Activated T-helper 2 cell treated with anti-CD3 and anti-CD28 coated beads, Interferon-gamma antibody, Interleukin-2, Interleukin-4, amounts not matched to agents 10 μg/mL and 5 μg/mL and 100 μg/mL, durations not matched to agents 14 hours and 24 hours and 36 hours (primary cell): Measurements from ENCODE around the gene SNED1. TPM values are rescaled to one million over a fixed set of nuclear protein-coding genes. Genes with fewer than 3 reads are reported as not detected.

ENCODE experiments used
- DNase-seq: peaks from one replicate; pipeline ENCODE4 v3.0.0; 2021; ENCODE audit warnings: low spot score
- H3K27ac Mint-ChIP-seq: one replicate; pipeline ENCODE4 v1.8.0; 2021; ENCODE audit warnings: mixed read lengths
- H3K27me3 Mint-ChIP-seq: one replicate; pipeline ENCODE4 v1.8.0; 2021; ENCODE audit warnings: low read depth, mixed read lengths
- H3K36me3 Mint-ChIP-seq: one replicate; pipeline ENCODE4 v1.8.0; 2021; ENCODE audit warnings: low read depth, mixed read lengths
- H3K4me1 Mint-ChIP-seq: one replicate; pipeline ENCODE4 v1.8.0; 2021; ENCODE audit warnings: low read depth, mixed read lengths
- H3K4me3 Mint-ChIP-seq: one replicate; pipeline ENCODE4 v1.8.0; 2021; ENCODE audit warnings: low read depth, mild to moderate bottlenecking, moderate library complexity, mixed read lengths
- H3K9me3 Mint-ChIP-seq: one replicate; pipeline ENCODE4 v1.8.0; 2021; ENCODE audit warnings: mixed read lengths
- intact Hi-C: fragments of 100-400 bp; cut with micrococcal nuclease; formaldehyde crosslinking; loops from one replicate; pipeline ENCODE4 v1.15.1; 2023
- total RNA-seq: library from RNA; stranded (reverse); gene quantifications from 2 replicates; pipeline ENCODE4 v1.2.3, GENCODE V29; 2022

SNED1 gene
- total RNA-seq, 1 donor from 2014 or later: 1.5 TPM

DNA sequence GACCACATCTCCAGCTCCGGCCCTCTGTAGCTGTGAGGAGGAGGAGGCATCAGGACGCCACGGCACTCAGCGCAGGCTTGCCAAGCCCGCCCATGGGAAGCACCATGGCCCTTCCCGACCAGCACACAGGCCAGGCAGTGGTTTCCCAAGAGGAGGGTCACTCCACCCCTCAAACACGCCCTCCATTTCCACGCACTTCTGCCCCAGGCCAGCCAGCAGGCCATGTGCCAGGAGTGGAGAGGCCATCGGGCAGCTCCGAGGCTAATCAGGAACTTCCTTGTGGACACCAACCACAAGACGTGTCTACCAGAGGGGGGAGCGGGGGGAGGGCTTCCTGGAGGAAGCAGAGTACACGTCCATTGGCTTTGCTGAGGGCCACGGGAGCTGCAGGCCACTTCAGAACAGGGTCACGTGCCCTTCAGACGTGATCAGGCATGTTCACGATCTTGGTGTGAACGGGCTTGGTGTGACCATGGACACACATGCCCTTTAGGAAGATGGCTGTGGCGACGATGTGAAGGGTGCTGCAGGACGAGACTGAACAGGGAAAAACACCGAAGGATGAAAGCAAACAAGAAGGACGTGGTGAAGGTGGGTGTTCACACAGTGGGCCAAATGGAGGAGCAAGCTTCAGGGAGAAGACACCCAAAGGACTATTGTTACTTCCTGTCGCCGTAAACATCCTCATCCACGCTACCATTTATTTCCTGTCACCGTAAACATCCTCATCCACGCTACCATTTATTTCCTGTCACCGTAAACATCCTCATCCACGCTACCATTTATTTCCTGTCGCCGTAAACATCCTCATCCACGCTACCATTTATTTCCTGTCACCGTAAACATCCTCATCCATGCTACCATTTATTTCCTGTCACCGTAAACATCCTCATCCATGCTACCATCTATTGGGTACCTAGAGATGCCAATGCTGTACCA, 110.1 kb downstream of the SNED1 start:
- Mint-ChIP-seq H3K27me3 (no peaks in the 10 kb centered on the region), H3K4me3 (peak overlapping the region; percentile 53), H3K27ac (peak overlapping the region; percentile 90), H3K4me1 (peaks cover 20% of the 10 kb centered on the region), H3K36me3 (peaks cover 27% of the 10 kb centered on the region), H3K9me3 (no peaks in the 10 kb centered on the region)
- no peak for DNase-seq
- intact Hi-C loops: no loop called here

DNA sequence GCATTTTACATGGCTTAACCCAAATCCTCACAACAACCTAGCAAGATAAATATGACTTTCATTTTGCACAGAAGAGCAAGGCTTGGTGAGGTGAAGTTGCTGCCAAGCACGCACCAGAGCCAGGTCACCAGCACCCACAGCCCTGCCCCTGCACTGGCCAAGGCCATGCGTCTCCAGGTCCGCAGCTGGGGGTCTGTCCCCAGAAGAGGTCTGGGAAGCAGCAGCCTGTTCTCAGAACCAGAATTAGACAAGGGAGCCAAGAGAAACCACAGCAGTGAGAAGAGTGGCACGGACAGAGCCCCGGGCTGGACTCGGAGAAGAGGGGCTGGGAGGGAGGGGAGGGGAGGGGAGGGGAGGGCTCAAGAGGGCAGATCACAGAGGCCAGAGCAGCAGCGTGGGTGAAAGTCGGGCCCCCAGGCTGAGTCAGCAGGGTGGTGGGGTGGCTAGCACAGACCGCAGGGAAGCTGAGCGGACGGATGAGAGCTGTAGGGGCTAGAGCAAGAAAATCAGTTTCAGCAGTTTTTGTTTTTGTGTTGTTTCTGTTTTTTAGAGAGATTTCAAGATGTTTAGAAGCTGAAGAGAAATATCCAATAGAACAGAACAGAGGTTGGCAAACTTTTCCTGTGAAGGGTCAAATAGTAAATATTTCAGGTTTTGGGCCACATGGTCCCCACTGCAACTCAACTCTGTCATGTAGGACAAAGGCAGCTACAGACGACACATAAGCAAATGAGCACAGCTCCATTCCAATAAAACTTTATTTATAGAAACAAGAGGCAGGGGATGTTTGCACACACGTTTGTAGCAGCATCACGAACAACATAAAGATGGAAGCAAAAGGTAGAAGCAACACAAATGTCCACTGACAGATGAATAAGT, 111.0 kb downstream of the SNED1 start:
- Mint-ChIP-seq H3K4me1 (peaks cover 18% of the 10 kb centered on the region), H3K4me3 (peak overlapping the region; percentile 53), H3K36me3 (peaks cover 32% of the 10 kb centered on the region), H3K9me3 (no peaks in the 10 kb centered on the region), H3K27me3 (no peaks in the 10 kb centered on the region), H3K27ac (peak overlapping the region; percentile 90)
- no peak for DNase-seq
- intact Hi-C loops: no loop called here

DNA sequence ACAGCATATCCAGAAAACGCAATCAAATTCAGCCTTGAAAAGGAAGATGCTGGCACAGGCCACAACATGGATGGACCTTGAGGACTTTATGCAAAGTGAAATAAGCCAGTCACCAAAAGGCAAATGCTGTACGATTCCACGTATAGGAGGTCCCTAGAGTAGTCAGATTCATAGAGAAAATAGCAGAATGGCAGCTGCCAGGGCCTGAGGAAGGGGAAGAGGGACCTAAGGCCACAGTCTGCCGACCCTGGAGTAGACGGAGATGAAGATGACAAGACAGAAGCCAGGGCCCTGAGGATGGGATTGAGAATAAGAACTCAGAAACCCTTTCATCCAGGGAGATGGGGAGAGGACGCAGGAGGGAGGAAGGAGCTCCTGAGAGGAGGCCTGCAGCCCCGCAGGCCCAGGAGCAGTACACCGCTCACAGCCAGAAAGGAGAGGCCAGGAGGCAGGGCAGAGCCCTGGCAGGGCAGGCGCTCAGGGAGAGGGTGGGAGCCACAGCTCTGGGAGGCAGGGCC, 111.7 kb downstream of the SNED1 start:
- Mint-ChIP-seq H3K4me1 (peaks cover 18% of the 10 kb centered on the region), H3K27me3 (no peaks in the 10 kb centered on the region), H3K9me3 (no peaks in the 10 kb centered on the region), H3K27ac (peak overlapping the region; percentile 34), H3K36me3 (peaks cover 38% of the 10 kb centered on the region), H3K4me3 (peak overlapping the region; percentile 16)
- no peak for DNase-seq
- intact Hi-C loops: no loop called here

DNA sequence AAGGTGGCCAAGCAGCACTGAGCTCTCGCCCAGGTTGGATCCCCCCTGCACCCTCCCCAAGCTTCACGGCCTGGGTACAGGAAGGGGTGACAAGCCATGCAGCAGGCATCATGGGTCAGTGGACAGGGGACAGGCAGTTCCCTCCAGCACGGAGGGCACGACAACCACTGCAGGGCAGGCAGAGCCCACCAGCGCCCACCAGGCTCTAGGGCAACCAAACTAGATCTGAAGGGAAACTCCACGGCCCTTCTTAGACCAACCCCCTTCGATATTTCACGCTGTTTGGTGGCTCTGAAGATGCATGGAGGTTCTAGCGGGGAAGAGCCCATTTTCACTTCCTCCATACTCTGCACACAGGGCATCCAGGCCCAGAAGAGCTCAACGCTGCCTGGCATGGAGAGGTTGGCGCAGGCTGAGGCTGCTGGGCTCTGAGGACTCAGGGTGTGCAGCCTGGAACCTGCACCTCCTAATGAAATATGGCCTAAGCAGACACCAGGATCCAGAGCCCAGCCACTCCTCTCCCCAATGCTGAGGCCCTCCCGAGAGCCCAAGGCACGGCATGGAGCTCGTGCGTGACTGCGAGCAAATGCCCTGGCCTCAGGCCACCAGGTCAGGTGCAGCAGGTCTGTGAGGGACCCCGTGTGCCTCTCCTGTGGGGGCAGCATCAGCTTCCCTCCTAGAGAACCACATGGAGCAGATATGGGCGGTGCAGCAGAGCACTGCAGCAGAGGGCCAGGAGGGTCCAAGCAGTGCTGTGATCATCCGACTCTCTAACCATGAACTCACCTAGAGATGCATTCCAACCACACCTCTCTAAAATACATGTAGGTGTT, 112.4 kb downstream of the SNED1 start:
- Mint-ChIP-seq H3K36me3 (peaks cover 41% of the 10 kb centered on the region), H3K4me1 (peaks cover 18% of the 10 kb centered on the region), H3K27me3 (no peaks in the 10 kb centered on the region), H3K9me3 (no peaks in the 10 kb centered on the region), H3K27ac (peak overlapping the region; percentile 49), H3K4me3 (peak overlapping the region; percentile 41)
- intact Hi-C loops: no loop called here
- no peak for DNase-seq

DNA sequence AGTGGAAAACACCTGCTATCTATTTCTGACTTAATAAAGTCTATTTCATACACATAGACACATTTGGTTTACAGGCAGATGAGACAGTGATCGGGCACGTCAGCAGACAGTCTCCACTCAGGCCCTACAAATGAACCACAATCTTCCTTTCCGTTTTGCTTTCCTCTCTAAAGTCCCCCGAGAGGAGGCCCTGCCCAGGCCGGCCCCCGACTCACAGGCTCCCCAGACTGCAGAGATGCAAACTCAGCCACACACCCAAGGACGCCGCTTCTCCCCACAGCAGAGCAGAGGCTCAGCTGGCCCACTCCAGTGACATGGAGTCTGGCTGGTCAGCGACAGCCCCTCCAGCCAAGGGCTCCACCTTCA, 113.0 kb downstream of the SNED1 start:
- H3K36me3 Mint-ChIP-seq: peaks cover 44% of the 10 kb centered on the region
- peak overlapping the region; percentile 49 for H3K27ac Mint-ChIP-seq
- no peaks in the 10 kb centered on the region for H3K9me3 Mint-ChIP-seq
- no peaks in the 10 kb centered on the region for H3K27me3 Mint-ChIP-seq
- H3K4me1 Mint-ChIP-seq: peaks cover 18% of the 10 kb centered on the region
- intact Hi-C loops: no loop called here
- peak overlapping the region; percentile 41 for H3K4me3 Mint-ChIP-seq
- DNase-seq: no peak

DNA sequence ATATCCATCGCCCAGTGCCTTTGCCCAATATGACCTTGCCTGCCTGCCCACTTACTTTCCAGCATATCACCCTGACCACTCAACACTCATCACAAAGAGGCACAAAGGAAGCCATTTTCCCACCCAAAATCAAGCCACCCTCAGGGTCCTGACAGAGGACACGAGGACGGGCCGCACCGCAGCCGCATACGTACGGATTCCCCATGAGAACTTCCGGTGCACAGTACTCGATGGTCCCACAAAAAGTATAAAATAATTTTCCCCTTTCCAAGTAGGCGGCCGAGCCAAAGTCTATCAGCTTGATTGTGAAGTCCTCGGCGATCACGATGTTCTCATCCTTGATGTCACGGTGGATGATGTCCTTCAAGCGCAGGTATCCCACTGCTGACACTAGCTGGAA, 113.6 kb downstream of the SNED1 start:
- H3K4me1 Mint-ChIP-seq: peaks cover 18% of the 10 kb centered on the region
- peaks cover 42% of the 10 kb centered on the region for H3K36me3 Mint-ChIP-seq
- intact Hi-C loops: no loop called here

DNA sequence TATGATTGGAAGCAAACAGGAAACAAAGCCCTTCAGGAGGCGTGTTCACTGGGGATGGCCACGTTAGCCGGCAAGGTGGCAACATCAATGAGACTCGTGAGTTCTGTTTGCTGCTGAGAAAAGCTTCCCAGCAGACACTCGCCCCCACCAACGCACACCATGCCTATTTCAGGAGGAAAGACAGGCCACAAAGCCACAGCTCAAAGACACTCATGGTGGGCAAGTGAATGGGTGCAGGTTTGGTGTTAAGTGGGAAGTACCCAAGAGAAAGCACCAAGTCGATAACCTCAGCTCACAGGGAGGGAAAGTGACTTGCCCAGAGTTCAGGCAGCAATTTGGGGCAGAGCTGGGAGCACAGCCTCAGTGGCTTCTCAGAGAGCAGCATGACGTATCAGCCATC, 114.2 kb downstream of the SNED1 start:
- intact Hi-C loops: no loop called here
- Mint-ChIP-seq H3K27ac (peak overlapping the region; percentile 40), H3K9me3 (no peaks in the 10 kb centered on the region), H3K27me3 (no peaks in the 10 kb centered on the region), H3K4me1 (peaks cover 18% of the 10 kb centered on the region), H3K36me3 (peaks cover 39% of the 10 kb centered on the region), H3K4me3 (no peak overlapping the region)
- no peak for DNase-seq

More for the DNA sequence above, 113.6 kb downstream of the SNED1 start:
- peak overlapping the region; percentile 46 for H3K27ac Mint-ChIP-seq
- no peak for DNase-seq
- peak overlapping the region; percentile 43 for H3K4me3 Mint-ChIP-seq
- H3K27me3 Mint-ChIP-seq: no peaks in the 10 kb centered on the region
- no peaks in the 10 kb centered on the region for H3K9me3 Mint-ChIP-seq

DNA sequence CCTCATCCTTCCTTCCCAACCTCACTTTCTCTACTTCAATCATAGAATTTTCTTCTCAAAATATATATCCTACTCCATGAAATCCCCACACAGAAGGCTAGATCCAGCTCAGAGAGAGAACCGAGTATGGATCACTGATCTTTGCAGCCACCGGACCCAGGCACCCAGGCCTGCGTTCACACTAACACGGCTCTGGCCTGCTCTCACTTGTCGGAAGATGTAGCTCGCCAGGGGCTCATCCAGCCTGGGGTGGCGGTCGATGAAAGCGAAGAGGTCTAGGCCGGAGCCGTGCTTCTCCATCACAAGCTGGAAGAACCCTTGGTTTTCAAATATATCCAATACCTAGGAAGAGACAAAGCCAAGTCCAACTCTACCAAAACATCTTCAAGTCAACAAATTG, 116.4 kb downstream of the SNED1 start:
- no peaks in the 10 kb centered on the region for H3K27me3 Mint-ChIP-seq
- H3K4me1 Mint-ChIP-seq: peaks cover 9% of the 10 kb centered on the region
- no peak overlapping the region for H3K27ac Mint-ChIP-seq
- peaks cover 34% of the 10 kb centered on the region for H3K36me3 Mint-ChIP-seq
- intact Hi-C loops: no loop called here
- no peak for DNase-seq
- no peak overlapping the region for H3K4me3 Mint-ChIP-seq
- H3K9me3 Mint-ChIP-seq: no peaks in the 10 kb centered on the region

DNA sequence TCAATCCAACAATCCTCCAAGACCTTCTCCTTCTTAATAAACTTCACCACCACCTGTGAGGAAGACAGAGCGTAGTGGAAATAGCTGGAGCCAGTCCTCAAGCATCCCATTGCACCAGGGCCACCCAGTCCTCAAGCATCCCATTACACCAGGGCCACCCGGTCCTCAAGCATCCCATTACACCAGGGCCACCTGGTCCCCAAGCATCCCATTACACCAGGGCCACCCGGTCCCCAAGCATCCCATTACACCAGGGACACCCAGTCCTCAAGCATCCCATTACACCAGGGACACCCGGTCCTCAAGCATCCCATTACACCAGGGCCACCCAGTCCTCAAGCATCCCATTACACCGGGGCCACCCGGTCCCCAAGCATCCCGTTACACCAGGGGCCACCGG, 116.9 kb downstream of the SNED1 start:
- peaks cover 36% of the 10 kb centered on the region for H3K36me3 Mint-ChIP-seq
- H3K9me3 Mint-ChIP-seq: no peaks in the 10 kb centered on the region
- no peak overlapping the region for H3K4me3 Mint-ChIP-seq

DNA sequence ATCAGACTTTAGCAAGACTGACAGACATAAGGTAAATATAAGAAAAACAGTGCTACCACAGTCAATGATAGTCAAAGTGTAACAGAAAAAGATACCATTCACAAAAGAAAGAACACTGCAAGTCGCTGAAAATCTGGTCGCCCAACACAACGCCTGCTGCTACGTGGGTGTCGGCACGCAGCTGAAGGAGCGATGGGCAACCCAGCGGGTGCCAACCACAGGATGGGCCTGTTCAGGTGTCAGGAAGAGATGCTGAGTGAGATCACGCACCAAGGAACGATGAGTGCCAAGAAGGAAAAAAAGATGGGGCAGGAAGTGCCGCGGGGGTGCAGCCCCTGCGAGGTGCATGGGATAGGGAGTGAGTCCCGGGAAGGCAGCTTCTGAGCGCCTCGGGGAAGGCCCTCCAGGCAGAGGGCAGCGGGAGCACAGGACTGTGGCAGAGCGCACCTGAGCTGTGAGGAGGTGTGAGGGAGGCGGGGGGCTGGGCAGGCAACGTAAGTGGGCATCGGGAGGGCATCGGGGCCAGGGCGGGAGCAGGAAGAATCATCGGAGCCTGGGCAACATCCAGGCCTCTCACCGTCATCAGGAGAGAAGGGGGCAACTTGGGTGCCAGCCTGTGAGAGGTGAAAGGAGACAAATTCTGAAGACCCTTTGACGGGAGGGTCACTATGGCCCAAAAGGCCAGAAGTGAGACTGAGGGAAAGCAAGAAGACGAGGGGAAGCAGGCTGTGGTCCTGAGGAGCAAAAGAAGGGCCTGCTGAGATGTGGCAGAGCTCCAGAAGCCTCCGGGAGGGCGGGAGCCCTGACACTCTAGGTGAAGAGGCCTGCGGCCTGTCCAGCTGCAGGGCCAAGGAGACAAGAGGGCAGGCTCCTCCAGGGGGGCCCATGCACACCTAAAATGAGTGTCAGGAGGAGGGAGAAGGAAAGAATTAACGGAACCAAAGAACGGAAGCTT, 118.5 kb downstream of the SNED1 start:
- no peak for DNase-seq
- no peaks in the 10 kb centered on the region for H3K27me3 Mint-ChIP-seq
- peaks cover 2% of the 10 kb centered on the region for H3K4me1 Mint-ChIP-seq
- no peaks in the 10 kb centered on the region for H3K9me3 Mint-ChIP-seq
- no peak overlapping the region for H3K4me3 Mint-ChIP-seq
- H3K27ac Mint-ChIP-seq: no peak overlapping the region
- intact Hi-C loops: no loop called here
- H3K36me3 Mint-ChIP-seq: peaks cover 44% of the 10 kb centered on the region

More for the DNA sequence above, 116.9 kb downstream of the SNED1 start:
- intact Hi-C loops: no loop called here
- H3K27me3 Mint-ChIP-seq: no peaks in the 10 kb centered on the region
- no peak for DNase-seq
- no peak overlapping the region for H3K27ac Mint-ChIP-seq
- peaks cover 6% of the 10 kb centered on the region for H3K4me1 Mint-ChIP-seq

DNA sequence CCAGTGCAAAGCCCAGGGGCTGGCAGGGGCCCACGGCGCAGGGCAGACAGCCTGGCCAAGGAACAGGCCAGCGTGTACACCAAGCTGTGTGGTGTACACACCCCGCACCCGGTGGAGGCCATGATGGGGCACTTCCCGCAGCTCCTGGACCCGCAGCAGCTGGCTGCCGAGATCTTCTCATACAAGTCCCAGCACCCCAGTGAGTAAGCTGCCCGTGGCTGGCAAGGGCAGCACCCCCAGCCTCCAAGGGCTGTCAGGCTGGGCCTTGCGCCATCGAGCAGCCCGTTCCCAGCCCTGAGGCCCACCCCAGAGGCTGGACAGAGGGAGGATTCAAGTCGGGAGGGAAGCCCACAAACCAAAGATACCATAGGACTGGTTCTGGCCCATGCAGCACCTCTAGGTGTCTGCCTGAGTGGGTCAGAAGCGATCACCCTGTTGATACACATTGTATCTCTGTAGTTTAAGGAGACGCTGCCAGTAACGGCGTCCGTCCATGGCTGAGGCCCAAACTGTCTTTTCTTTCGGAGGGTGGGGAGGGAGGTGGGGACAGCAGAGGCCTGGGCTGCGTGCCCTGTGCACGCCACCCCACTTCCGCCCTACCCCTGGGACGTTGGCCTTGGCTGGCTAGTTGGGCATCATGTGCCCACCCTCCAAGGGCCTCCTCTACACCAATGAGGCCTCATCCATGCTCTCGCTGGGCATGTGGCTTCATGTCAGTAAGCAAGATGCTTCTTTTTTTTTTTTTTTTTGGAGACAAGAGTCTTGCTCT, 120.5 kb downstream of the SNED1 start:
- Mint-ChIP-seq H3K4me1 (peaks cover 2% of the 10 kb centered on the region), H3K36me3 (peaks cover 53% of the 10 kb centered on the region), H3K9me3 (no peaks in the 10 kb centered on the region), H3K4me3 (no peak overlapping the region), H3K27ac (no peak overlapping the region), H3K27me3 (no peaks in the 10 kb centered on the region)
- no peak for DNase-seq
- intact Hi-C loops: no loop called here
